Measurements from ENCODE around the gene LHX1. TPM values are rescaled to one million over a fixed set of nuclear protein-coding genes. Genes with fewer than 3 reads are reported as not detected.
A peak's percentile ranks its signal among the peaks of the same experiment; 100 is the strongest.

LHX1 gene
- total RNA-seq, 8 experiments from 2014 or later: 0.49 to 23.3 (median 13.8) TPM; not detected in 1

GRCh38 chr17:36942019-36942599 lies 4.8 kb downstream of the LHX1 start:
- H3K4me3 ChIP-seq: peak overlapping the region; percentile 5 to 76 (median 26)
- ATAC-seq (replicated peaks in 6 of 8): peak in 6 of 8 experiments; percentile 26 to 60 (median 50)
- peaks cover 10 to 37% of the 10 kb centered on the region in 2 donors for H3K4me1 ChIP-seq (replicated peaks in 1 of 2)
- 60% methylated on average over 3 of the region's 57 CpGs; no CpG with 5 or more reads in 9 of the 10 experiments for WGBS, 10 experiments
- no peak overlapping the region for H3K27ac ChIP-seq
- in situ Hi-C loops (cut with MboI; ENCODE audit: low pct_unique_long_range_greater_than_20kb in 2 of 9, low sequenced_read_pairs in 9 of 9, unreplicated experiment in 9 of 9): loop anchor here in 5 of 9 experiments (25.0 kb wide), 2 partner anchors 230 to 305 kb away; no protein-coding TSS in a partner anchor

DNA sequence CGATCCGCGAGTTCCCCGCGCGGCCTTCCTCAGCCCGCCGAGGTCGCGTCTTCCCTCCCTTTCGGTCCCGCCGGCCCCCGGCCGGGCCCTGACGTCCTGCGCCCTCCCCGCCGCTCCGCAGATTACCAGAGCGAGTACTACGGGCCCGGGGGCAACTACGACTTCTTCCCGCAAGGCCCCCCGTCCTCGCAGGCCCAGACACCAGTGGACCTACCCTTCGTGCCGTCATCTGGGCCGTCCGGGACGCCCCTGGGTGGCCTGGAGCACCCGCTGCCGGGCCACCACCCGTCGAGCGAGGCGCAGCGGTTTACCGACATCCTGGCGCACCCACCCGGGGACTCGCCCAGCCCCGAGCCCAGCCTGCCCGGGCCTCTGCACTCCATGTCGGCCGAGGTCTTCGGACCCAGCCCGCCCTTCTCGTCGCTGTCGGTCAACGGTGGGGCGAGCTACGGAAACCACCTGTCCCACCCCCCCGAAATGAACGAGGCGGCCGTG lies 5.4 kb downstream of the LHX1 start:
- in situ Hi-C loops (cut with MboI; ENCODE audit: low pct_unique_long_range_greater_than_20kb in 2 of 9, low sequenced_read_pairs in 9 of 9, unreplicated experiment in 9 of 9): loop anchor here in 5 of 9 experiments (25.0 kb wide), 2 partner anchors 230 to 305 kb away; no protein-coding TSS in a partner anchor
- WGBS, 10 experiments: 10 to 53% (median 20%) methylated on average over 2 to 6 of the region's 59 CpGs; no CpG with 5 or more reads in 7 of the 10 experiments
- no peak for ATAC-seq (replicated peaks in 6 of 8)
- H3K4me3 ChIP-seq: peak overlapping the region in 4 of 5 donors; percentile 23 to 76 (median 29)
- peaks cover 14 to 35% of the 10 kb centered on the region in 2 donors for H3K4me1 ChIP-seq (replicated peaks in 1 of 2)
- no peak overlapping the region for H3K27ac ChIP-seq

DNA sequence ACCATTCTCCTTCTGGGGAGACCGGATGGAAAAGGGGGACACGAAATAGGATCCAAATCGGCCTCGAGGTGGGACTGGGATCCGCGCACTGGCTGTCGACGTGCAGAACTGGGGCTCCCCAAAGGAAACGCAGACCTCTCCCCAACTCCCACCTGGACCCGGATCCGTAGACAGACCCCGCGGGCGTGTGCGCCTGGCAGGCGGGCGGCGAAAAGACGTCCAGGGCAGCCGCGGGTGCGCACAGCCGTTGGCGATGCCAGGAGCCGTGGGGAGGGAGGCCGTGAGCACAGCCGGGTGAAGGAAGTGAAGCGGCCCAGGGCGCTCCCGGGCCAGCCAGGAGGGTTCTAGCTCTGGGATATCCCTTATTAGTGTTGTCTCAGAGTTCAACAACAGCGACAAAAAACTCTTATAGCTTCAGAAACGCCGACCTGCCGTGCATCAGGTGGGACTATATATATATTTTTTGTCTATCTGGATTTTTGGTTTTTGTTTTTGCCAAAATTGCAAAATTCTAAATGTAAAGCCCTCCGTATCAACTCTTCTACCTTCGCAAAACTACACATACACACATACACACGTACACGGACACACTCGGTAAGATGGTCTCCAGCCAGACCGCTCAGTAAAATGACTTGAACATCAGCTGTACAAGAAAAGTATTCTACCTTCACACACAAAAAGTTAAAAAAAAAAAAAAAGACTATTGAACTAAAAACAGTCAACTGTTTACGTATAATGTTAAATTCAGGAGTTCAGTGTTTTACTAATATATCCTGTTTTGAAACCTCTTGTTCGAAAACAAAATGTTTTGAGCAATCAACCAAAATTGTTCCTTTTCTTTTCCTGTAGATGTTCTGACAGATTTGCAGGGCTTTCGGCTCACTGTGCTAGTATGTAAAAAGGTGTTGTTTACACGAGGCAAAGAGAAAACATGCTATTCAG lies 6.2 kb downstream of the LHX1 start:
- Histone ChIP-seq H3K4me1 (replicated peaks in 1 of 2) (peaks cover 18 to 31% of the 10 kb centered on the region in 2 donors), H3K4me3 (peak overlapping the region in 1 of 5 donors; percentile 76), H3K27ac (no peak overlapping the region)
- in situ Hi-C loops (cut with MboI; ENCODE audit: low pct_unique_long_range_greater_than_20kb in 2 of 9, low sequenced_read_pairs in 9 of 9, unreplicated experiment in 9 of 9): loop anchor here in 5 of 9 experiments (25.0 kb wide), 2 partner anchors 231 to 306 kb away; no protein-coding TSS in a partner anchor
- 12 to 68% (median 53%) methylated on average over 4 to 26 of the region's 44 CpGs for WGBS, 10 experiments
- ATAC-seq (replicated peaks in 6 of 8): no peak

GRCh38 chr17:36944553-36944952 lies 7.3 kb downstream of the LHX1 start:
- H3K4me3 ChIP-seq: no peak overlapping the region
- no peak for ATAC-seq (replicated peaks in 6 of 8)
- in situ Hi-C loops (cut with MboI; ENCODE audit: low pct_unique_long_range_greater_than_20kb in 2 of 9, low sequenced_read_pairs in 9 of 9, unreplicated experiment in 9 of 9): loop anchor here in 5 of 9 experiments (25.0 kb wide), 2 partner anchors 232 to 307 kb away; no protein-coding TSS in a partner anchor
- no peak overlapping the region for H3K27ac ChIP-seq
- H3K4me1 ChIP-seq (replicated peaks in 1 of 2): peaks cover 18 to 21% of the 10 kb centered on the region in 2 donors
- 0 to 20% (median 0%) methylated on average over 1 of the region's 1 CpG; no CpG with 5 or more reads in 2 of the 10 experiments for WGBS, 10 experiments

DNA sequence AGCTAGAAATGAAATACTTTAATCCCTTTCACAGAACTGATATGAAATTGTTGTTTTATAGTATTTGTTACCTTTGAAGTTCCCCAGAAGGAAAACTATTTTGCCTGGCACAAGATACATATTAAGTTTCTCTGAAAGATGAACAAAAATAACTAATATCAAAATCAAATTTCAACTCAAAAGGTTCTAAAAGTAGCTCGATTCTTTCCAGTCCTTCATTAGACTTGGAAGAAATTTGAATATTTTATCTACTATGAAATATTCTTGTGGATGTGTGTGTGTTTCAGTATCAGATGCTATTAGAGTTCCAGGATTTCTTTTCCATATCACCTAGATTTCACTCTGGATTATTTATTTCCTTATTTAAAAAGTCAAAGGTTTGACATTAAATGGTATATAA lies 7.9 kb downstream of the LHX1 start:
- in situ Hi-C loops (cut with MboI; ENCODE audit: low pct_unique_long_range_greater_than_20kb in 2 of 9, low sequenced_read_pairs in 9 of 9, unreplicated experiment in 9 of 9): loop anchor here in 5 of 9 experiments (25.0 kb wide), 2 partner anchors 233 to 308 kb away; no protein-coding TSS in a partner anchor
- Histone ChIP-seq H3K4me3 (no peak overlapping the region), H3K27ac (no peak overlapping the region), H3K4me1 (replicated peaks in 1 of 2) (peaks cover 20 to 22% of the 10 kb centered on the region in 2 donors)
- 0 to 69% (median 33%) methylated on average over 1 of the region's 1 CpG; no CpG with 5 or more reads in 1 of the 10 experiments for WGBS, 10 experiments
- no peak for ATAC-seq (replicated peaks in 6 of 8)

- no peak for ATAC-seq (replicated peaks in 6 of 8)
- 0 to 62% (median 14%) methylated on average over 2 to 14 of the region's 30 CpGs; no CpG with 5 or more reads in 2 of the 10 experiments for WGBS, 10 experiments
- no peak overlapping the region for H3K27ac ChIP-seq
- peaks cover 22% of the 10 kb centered on the region in 2 donors for H3K4me1 ChIP-seq (replicated peaks in 1 of 2)
- in situ Hi-C loops (cut with MboI; ENCODE audit: low pct_unique_long_range_greater_than_20kb in 2 of 9, low sequenced_read_pairs in 9 of 9, unreplicated experiment in 9 of 9): loop anchor here in 5 of 9 experiments (25.0 kb wide), 2 partner anchors 234 to 309 kb away; no protein-coding TSS in a partner anchor
- no peak overlapping the region for H3K4me3 ChIP-seq
These were observed 8.9 kb downstream of the LHX1 start for GRCh38 chr17:36945959-36946725.

DNA sequence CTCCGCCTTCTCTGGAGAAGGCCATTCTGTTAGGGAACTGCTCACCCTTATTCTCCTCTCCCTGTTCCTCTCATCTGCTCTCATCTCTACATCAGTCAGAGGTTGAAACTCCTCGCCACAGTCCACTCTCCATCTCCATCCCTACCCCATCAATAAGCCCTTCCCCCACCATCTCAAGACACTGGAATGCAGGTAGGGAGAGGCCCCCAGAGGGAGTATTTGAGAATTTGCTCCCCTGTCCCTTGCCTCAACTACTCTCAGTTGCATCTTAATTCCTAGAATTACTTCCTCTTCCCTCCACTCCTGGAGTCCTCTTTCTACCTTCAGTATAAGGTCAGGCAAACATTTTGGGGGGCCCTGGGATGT lies 9.4 kb downstream of the LHX1 start:
- 78 to 100% (median 88%) methylated on average over 1 of the region's 2 CpGs; no CpG with 5 or more reads in 7 of the 10 experiments for WGBS, 10 experiments
- Histone ChIP-seq H3K4me3 (no peak overlapping the region), H3K27ac (no peak overlapping the region), H3K4me1 (replicated peaks in 1 of 2) (peaks cover 20 to 21% of the 10 kb centered on the region in 2 donors)
- ATAC-seq (replicated peaks in 6 of 8): no peak
- in situ Hi-C loops (cut with MboI; ENCODE audit: low pct_unique_long_range_greater_than_20kb in 2 of 9, low sequenced_read_pairs in 9 of 9, unreplicated experiment in 9 of 9): loop anchor here in 5 of 9 experiments (25.0 kb wide), 2 partner anchors 234 to 309 kb away; no protein-coding TSS in a partner anchor

DNA sequence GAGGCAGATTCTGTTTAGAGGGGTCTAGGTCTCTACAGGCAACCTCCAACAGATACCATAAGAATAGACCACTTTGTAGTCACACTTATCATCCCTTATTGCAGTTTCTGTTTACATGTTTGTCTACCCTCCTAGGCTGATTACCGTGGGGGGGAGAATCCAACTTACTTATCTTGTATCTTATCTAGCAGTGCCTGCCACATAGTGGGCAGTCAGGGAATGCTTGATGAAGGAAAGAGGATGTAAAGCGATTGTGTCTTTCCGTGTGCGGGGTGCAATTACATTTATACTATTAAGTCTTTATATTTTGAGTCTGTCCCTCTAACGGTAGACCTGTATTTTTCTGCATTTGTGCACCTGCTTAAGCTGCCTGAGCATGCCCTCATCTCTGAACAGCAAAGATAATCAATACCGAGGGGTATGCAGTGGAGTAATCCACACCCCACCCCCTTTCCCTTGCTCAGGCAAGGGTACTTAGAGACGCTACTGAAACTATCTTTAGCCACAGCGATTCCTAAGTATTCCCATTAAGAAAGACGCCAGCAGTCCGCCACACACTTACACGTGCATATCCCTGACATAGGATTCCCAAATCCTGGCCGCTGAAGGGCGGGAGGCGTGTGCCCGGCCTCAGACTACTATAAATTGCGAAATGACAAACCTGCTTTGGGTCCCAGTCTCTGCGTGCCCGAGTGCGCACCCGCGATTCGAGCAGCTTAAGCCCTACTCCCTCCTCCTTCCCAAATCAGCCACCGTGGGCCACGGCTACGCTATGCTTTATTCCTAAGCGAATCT lies 10.8 kb downstream of the LHX1 start:
- peaks cover 10 to 20% of the 10 kb centered on the region in 2 donors for H3K4me1 ChIP-seq (replicated peaks in 1 of 2)
- peak overlapping the region; percentile 63 to 84 (median 68) for H3K4me3 ChIP-seq
- WGBS, 10 experiments: 3 to 46% (median 11%) methylated on average over 5 to 18 of the region's 26 CpGs; no CpG with 5 or more reads in 1 of the 10 experiments
- H3K27ac ChIP-seq: peak overlapping the region; percentile 54 to 73
- in situ Hi-C loops (cut with MboI; ENCODE audit: low pct_unique_long_range_greater_than_20kb in 2 of 9, low sequenced_read_pairs in 9 of 9, unreplicated experiment in 9 of 9): loop anchor here in 5 of 9 experiments (25.0 kb wide), 2 partner anchors 236 to 311 kb away; no protein-coding TSS in a partner anchor
- peak in 4 of 8 experiments; percentile 30 to 56 (median 46) for ATAC-seq (replicated peaks in 6 of 8)

- Histone ChIP-seq H3K4me1 (replicated peaks in 1 of 2) (peaks cover 10 to 20% of the 10 kb centered on the region in 2 donors), H3K27ac (peak within 1 kb of the TSS; percentile 80 to 83), H3K4me3 (peak within 1 kb of the TSS; percentile 63 to 84 (median 68))
- in situ Hi-C loops (cut with MboI; ENCODE audit: low pct_unique_long_range_greater_than_20kb in 2 of 9, low sequenced_read_pairs in 9 of 9, unreplicated experiment in 9 of 9): loop anchor here in 5 of 9 experiments (25.0 kb wide), 2 partner anchors 237 to 312 kb away; no protein-coding TSS in a partner anchor
- WGBS, 10 experiments: 0 to 5% (median 0%) methylated on average over 2 to 7 of the region's 90 CpGs; no CpG with 5 or more reads in 6 of the 10 experiments
- peak; percentile 92 to 98 (median 96) for ATAC-seq (replicated peaks in 6 of 8)
These were observed 11.6 kb downstream of the LHX1 start, which contains the start of gene AATF for GRCh38 chr17:36948717-36949460. TSS of gene AATF (plus strand) at chr17:36948954. CDS start at chr17:36949126, 172 bp downstream.

DNA sequence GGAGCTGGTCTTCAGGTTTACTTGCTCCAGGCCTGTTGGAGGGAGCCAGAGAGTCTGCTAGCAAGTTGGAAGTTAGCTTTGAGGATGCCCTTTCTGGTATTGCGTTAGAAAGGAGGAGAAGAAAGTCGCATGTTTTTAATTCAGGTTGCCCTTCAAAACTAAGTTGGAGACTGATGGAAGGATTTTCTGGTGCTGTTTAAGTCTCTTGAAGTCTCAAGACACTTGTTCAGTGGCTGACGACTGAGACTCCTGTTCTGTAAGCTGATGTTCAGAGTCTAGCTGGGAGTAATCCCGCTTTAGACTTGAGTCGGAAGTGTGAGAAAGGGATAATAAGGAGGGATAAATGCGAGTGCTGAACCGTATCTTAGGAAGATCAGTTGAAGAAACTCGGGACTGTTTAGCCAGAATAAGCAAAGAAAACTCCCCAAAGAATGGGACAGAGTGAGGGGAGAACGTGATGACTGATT lies 12.2 kb downstream of the LHX1 start:
- peaks cover 10 to 20% of the 10 kb centered on the region in 2 donors for H3K4me1 ChIP-seq (replicated peaks in 1 of 2)
- 0 to 8% (median 2%) methylated on average over 2 to 9 of the region's 9 CpGs; no CpG with 5 or more reads in 1 of the 10 experiments for WGBS, 10 experiments
- H3K4me3 ChIP-seq: peak overlapping the region; percentile 63 to 84 (median 68)
- in situ Hi-C loops (cut with MboI; ENCODE audit: low pct_unique_long_range_greater_than_20kb in 2 of 9, low sequenced_read_pairs in 9 of 9, unreplicated experiment in 9 of 9): loop anchor here in 5 of 9 experiments (25.0 kb wide), 2 partner anchors 237 to 312 kb away; no protein-coding TSS in a partner anchor
- ATAC-seq (replicated peaks in 6 of 8): peak in 2 of 8 experiments; percentile 1
- peak overlapping the region; percentile 80 to 83 for H3K27ac ChIP-seq
